Measurements from ENCODE around the gene WNT8B. TPM values are rescaled to one million over a fixed set of nuclear protein-coding genes. Genes with fewer than 3 reads are reported as not detected.

Gene WNT8B
- total RNA-seq, 1 donor from 2014 or later = not detected

DNA sequence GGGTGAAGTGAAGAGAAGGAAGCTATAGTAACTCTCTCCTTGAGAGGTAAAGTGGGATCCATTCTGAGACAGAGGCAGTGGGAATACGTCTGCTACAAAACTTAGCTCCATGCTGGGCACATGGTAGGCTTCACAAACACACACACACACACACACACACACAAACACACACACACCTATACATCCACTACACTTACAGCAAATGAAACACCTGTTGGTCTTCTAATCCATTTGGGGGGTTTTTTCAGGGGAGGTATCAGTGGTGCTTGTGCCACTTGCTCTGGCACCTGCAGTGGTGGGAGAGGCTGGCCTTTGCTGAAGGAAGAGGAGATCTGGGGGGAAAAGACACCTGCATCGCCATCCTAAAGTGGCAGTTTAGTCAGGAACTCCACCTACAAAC lies 42.4 kb downstream of the WNT8B start:
- H3K4me1 ChIP-seq = no peaks in the 10 kb centered on the region
- TF ChIP-seq CTCF (IDR thresholded peaks at IDR 0.05) = no peak
- no peak overlapping the region for H3K27ac ChIP-seq
- no peak for ATAC-seq
- DNase-seq = no peak
- no peaks in the 10 kb centered on the region for H3K9me3 ChIP-seq
- intact Hi-C loops (cut with DNase I) = no loop called here
- H3K27me3 ChIP-seq = no peaks in the 10 kb centered on the region
- no peak overlapping the region for H3K4me3 ChIP-seq
- H3K36me3 ChIP-seq = peaks cover 48% of the 10 kb centered on the region

DNA sequence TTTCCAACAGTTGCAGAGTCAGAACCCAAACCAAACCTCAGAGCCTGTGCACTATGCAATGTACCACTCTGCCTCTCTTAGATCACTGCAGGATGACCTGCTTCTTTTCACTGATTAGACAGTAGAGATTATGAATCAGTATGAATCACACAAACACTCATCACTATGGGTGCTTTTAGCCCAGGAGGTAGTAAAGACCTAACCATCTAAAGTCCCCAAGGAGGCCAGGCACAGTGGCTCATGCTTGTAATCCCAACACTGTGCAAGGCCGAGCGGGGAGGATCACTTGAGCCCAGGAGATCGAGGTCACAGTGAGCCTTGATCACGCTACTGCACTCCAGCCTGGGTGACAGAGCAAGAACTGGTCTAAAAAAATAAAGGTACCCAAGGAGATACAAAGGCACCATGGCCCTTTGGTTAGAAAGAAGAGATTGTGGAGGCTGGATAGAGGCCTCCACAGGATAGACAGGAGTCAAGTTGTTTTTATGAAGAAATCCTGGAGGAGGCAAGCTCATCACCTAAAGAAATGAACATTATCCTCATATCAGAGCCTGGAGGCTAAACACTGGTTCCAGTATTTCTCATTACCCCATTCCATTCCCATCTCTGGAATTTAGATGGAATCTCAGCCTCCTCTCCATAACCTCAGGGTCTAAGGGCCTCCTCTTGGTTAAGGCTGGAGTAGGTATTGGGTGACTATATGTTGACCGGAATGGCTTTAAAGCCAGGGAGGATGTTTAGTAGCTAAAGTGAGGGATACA lies 44.0 kb downstream of the WNT8B start:
- intact Hi-C loops (cut with DNase I) = no loop called here
- ATAC-seq = no peak
- Histone ChIP-seq H3K4me1 (no peaks in the 10 kb centered on the region), H3K27ac (no peak overlapping the region), H3K4me3 (no peak overlapping the region), H3K27me3 (no peaks in the 10 kb centered on the region), H3K36me3 (peaks cover 37% of the 10 kb centered on the region), H3K9me3 (no peaks in the 10 kb centered on the region)
- no peak for DNase-seq
- TF ChIP-seq CTCF (IDR thresholded peaks at IDR 0.05) = no peak

GRCh38 chr10:100507357-100507732 lies 44.5 kb downstream of the WNT8B start:
- H3K4me1 ChIP-seq = no peaks in the 10 kb centered on the region
- no peak for ATAC-seq
- peaks cover 31% of the 10 kb centered on the region for H3K36me3 ChIP-seq
- intact Hi-C loops (cut with DNase I) = no loop called here
- no peak for TF ChIP-seq CTCF (IDR thresholded peaks at IDR 0.05)
- no peaks in the 10 kb centered on the region for H3K9me3 ChIP-seq
- H3K27me3 ChIP-seq = no peaks in the 10 kb centered on the region
- DNase-seq = no peak
- no peak overlapping the region for H3K27ac ChIP-seq
- no peak overlapping the region for H3K4me3 ChIP-seq

GRCh38 chr10:100508266-100508665 lies 45.5 kb downstream of the WNT8B start:
- no peak for DNase-seq
- H3K36me3 ChIP-seq = peaks cover 31% of the 10 kb centered on the region

DNA sequence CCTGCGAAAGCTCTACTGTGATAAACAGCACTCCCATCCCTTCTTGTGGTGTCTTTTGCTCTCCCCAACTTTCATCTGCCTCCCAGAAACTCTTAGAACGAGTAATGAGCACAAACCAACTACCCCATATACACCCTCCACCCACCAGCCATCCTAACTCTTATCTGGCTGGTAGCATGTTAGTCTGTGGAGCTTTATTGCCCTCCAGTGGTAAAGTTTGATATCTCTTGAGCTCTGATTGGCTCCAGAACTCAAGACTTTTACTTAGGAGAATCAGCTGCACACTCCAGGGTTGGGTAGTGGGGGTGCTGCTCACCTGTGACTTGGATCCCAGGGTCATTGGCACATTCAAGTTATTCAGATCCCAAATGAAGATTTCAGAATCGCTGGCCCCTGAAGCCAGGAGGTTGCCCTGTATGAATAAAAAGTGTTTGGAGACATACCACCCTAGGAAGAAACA lies 45.9 kb downstream of the WNT8B start:
- TF ChIP-seq CTCF (IDR thresholded peaks at IDR 0.05) = peak; percentile 37
- Histone ChIP-seq H3K27ac (no peak overlapping the region), H3K27me3 (no peaks in the 10 kb centered on the region), H3K4me3 (no peak overlapping the region), H3K4me1 (no peaks in the 10 kb centered on the region), H3K9me3 (no peaks in the 10 kb centered on the region), H3K36me3 (peaks cover 31% of the 10 kb centered on the region)
- DNase-seq = no peak
- peak; percentile 62 for ATAC-seq
- intact Hi-C loops (cut with DNase I) = no loop called here

More at GRCh38 chr10:100508266-100508665, 45.5 kb downstream of the WNT8B start:
- intact Hi-C loops (cut with DNase I) = no loop called here
- Histone ChIP-seq H3K9me3 (no peaks in the 10 kb centered on the region), H3K27me3 (no peaks in the 10 kb centered on the region), H3K4me3 (no peak overlapping the region), H3K4me1 (no peaks in the 10 kb centered on the region), H3K27ac (no peak overlapping the region)
- no peak for TF ChIP-seq CTCF (IDR thresholded peaks at IDR 0.05)
- no peak for ATAC-seq

Data from upper lobe of right lung (tissue), 1 donor.